ENCODE results near the gene RTTN. TPM values are rescaled to one million over a fixed set of nuclear protein-coding genes. Genes with fewer than 3 reads are reported as not detected.

Gene RTTN
- total RNA-seq, 1 donor from 2014 or later = 9.5 TPM

- intact Hi-C loops (cut with DNase I) = no loop called here
- H3K9me3 ChIP-seq = peaks cover 6 to 23% of the 10 kb centered on the region in 2 donors
- DNase-seq (ENCODE audit: low spot score in 2 of 2) = no peak
- no peak overlapping the region for H3K4me3 ChIP-seq
- H3K27ac ChIP-seq = no peak overlapping the region
- H3K36me3 ChIP-seq = peaks cover 0 to 5% of the 10 kb centered on the region in 2 donors
- no peaks in the 10 kb centered on the region for H3K4me1 ChIP-seq
- H3K27me3 ChIP-seq = no peaks in the 10 kb centered on the region
- no peak for TF ChIP-seq CTCF (IDR thresholded peaks at IDR 0.05)
Measured at GRCh38 chr18:69974365-69974764, 231.1 kb downstream of the RTTN start.

- DNase-seq (ENCODE audit: low spot score in 2 of 2) = no peak
- no peak for TF ChIP-seq CTCF (IDR thresholded peaks at IDR 0.05)
- Histone ChIP-seq H3K27me3 (no peaks in the 10 kb centered on the region), H3K9me3 (peaks cover 0 to 9% of the 10 kb centered on the region in 2 donors), H3K27ac (no peak overlapping the region), H3K4me1 (no peaks in the 10 kb centered on the region), H3K4me3 (no peak overlapping the region), H3K36me3 (no peaks in the 10 kb centered on the region)
- intact Hi-C loops (cut with DNase I) = no loop called here
Measured at GRCh38 chr18:69969491-69969890, 236.0 kb downstream of the RTTN start.

- intact Hi-C loops (cut with DNase I) = no loop called here
- H3K27me3 ChIP-seq = no peaks in the 10 kb centered on the region
- H3K27ac ChIP-seq = no peak overlapping the region
- no peak for DNase-seq (ENCODE audit: low spot score in 2 of 2)
- H3K4me3 ChIP-seq = no peak overlapping the region
- peaks cover 0 to 9% of the 10 kb centered on the region in 2 donors for H3K9me3 ChIP-seq
- no peaks in the 10 kb centered on the region for H3K4me1 ChIP-seq
- no peak for TF ChIP-seq CTCF (IDR thresholded peaks at IDR 0.05)
- H3K36me3 ChIP-seq = no peaks in the 10 kb centered on the region
Measured at GRCh38 chr18:69968039-69968438, 237.4 kb downstream of the RTTN start.

- TF ChIP-seq CTCF (IDR thresholded peaks at IDR 0.05) = no peak
- H3K9me3 ChIP-seq = no peaks in the 10 kb centered on the region
- intact Hi-C loops (cut with DNase I) = no loop called here
- no peak overlapping the region for H3K4me3 ChIP-seq
- H3K36me3 ChIP-seq = no peaks in the 10 kb centered on the region
- no peak overlapping the region for H3K27ac ChIP-seq
- no peaks in the 10 kb centered on the region for H3K4me1 ChIP-seq
- H3K27me3 ChIP-seq = no peaks in the 10 kb centered on the region
- DNase-seq (ENCODE audit: low spot score in 2 of 2) = no peak
Measured at GRCh38 chr18:69963196-69963595, 242.3 kb downstream of the RTTN start.

GRCh38 chr18:69961718-69962117, 243.8 kb downstream of the RTTN start:
- H3K4me1 ChIP-seq = no peaks in the 10 kb centered on the region
- no peaks in the 10 kb centered on the region for H3K27me3 ChIP-seq
- H3K27ac ChIP-seq = no peak overlapping the region

More at GRCh38 chr18:69961718-69962117, 243.8 kb downstream of the RTTN start:
- intact Hi-C loops (cut with DNase I) = no loop called here
- no peak for DNase-seq (ENCODE audit: low spot score in 2 of 2)
- Histone ChIP-seq H3K9me3 (no peaks in the 10 kb centered on the region), H3K36me3 (no peaks in the 10 kb centered on the region), H3K4me3 (no peak overlapping the region)
- no peak for TF ChIP-seq CTCF (IDR thresholded peaks at IDR 0.05)
